ENCODE measurements around the gene FUBP3.

Gene FUBP3

DNA sequence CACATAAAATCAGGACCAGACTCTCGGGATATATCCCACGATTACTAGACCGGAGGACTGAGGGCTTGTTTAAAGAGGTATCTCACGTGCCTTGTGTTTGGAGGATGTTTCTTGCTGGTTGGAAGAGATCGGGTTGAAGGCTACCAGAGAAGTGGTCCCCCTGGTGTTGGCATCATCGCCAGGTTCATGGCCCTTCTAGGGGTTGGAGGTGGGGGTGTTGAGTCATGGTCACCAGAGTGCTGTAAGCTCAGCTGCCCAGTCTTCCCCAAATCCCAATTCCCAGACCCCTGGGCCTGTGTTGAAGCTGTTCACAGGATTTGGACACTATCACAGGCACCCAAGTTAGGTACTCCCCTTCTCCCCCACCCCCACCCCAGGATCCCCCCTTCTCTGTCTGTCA, 55.9 kb downstream of the FUBP3 start:
- TF ChIP-seq, protein P1, sequence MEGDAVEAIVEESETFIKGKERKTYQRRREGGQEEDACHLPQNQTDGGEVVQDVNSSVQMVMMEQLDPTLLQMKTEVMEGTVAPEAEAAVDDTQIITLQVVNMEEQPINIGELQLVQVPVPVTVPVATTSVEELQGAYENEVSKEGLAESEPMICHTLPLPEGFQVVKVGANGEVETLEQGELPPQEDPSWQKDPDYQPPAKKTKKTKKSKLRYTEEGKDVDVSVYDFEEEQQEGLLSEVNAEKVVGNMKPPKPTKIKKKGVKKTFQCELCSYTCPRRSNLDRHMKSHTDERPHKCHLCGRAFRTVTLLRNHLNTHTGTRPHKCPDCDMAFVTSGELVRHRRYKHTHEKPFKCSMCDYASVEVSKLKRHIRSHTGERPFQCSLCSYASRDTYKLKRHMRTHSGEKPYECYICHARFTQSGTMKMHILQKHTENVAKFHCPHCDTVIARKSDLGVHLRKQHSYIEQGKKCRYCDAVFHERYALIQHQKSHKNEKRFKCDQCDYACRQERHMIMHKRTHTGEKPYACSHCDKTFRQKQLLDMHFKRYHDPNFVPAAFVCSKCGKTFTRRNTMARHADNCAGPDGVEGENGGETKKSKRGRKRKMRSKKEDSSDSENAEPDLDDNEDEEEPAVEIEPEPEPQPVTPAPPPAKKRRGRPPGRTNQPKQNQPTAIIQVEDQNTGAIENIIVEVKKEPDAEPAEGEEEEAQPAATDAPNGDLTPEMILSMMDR (IDR thresholded peaks at IDR 0.05; ENCODE audit: control extremely low read depth, extremely low read depth, low read depth, missing control alignments): no peak
- ChIA-PET POLR2A (no interaction called here), CTCF (no interaction called here)
- no peak for DNase-seq (ENCODE audit: extremely low spot score)

DNA sequence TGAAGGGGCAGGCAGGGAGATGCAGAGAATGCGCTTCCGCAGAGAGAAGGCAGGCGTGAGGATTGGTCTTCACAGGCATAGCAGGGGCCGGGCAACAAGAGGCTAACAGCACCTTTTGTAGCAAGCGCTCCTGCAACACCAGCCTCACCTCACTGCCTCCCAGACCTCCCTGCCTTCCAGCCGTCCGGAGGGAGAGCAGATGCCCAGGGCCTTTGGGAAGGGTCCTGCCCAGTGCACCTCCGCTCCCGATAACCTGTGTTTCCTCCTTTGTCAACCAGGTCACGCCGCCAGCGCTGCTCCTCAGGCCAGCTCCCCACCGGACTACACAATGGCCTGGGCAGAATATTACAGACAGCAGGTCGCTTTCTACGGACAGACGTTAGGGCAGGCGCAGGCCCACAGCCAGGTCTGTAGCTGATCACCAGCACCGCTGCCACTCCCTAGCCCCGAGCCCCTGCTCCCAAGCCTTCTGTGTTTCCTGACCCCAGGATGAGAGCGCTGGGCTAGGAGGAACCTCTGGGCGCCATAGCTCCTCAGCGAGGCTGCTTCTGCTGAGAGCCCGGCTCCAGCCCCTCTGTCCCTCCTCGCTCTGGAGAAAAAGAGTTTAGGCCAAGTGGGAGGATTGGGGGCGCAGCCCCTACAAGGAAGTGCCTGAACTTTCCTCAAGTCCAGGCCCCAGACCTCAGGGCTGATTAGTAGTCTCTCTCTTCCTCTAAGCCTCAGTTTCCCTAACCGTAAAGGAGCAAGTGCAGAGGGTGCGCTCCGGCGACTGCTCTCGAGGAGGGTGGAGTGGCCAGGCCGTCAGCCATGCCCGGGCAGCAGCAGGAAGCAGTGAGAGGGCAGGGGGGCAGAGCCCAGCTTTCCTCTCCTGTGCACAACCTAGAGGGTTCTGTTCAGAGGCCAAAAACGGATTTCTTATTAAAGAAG, 56.6 kb downstream of the FUBP3 start:
- POLR2A ChIA-PET: no interaction called here
- TF ChIP-seq, protein P1 (IDR thresholded peaks at IDR 0.05; ENCODE audit: control extremely low read depth, extremely low read depth, low read depth, missing control alignments): no peak
- no peak for DNase-seq (ENCODE audit: extremely low spot score)
- CTCF ChIA-PET: no interaction called here

DNA sequence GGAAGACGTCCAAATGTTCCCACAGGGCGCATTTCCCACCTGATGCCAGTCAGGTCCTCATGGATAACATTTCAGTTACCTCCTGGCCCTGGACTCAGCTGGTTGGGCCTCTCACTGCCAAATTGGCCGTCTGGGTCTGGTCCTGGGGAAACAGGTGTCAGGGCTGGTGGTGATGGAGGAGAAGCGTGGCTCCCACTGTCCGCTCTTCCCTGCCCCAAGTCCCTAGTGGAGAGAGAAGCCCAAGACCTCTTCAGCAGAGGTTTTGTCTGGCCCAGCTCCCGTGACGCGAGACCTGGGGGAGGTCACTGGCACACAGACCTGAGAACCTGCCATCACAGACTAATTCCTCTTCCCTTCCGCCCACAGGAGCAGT, 57.3 kb downstream of the FUBP3 start:
- ChIA-PET POLR2A (no interaction called here), CTCF (no interaction called here)
- no peak for DNase-seq (ENCODE audit: extremely low spot score)
- TF ChIP-seq, protein P1 (IDR thresholded peaks at IDR 0.05; ENCODE audit: control extremely low read depth, extremely low read depth, low read depth, missing control alignments): no peak

DNA sequence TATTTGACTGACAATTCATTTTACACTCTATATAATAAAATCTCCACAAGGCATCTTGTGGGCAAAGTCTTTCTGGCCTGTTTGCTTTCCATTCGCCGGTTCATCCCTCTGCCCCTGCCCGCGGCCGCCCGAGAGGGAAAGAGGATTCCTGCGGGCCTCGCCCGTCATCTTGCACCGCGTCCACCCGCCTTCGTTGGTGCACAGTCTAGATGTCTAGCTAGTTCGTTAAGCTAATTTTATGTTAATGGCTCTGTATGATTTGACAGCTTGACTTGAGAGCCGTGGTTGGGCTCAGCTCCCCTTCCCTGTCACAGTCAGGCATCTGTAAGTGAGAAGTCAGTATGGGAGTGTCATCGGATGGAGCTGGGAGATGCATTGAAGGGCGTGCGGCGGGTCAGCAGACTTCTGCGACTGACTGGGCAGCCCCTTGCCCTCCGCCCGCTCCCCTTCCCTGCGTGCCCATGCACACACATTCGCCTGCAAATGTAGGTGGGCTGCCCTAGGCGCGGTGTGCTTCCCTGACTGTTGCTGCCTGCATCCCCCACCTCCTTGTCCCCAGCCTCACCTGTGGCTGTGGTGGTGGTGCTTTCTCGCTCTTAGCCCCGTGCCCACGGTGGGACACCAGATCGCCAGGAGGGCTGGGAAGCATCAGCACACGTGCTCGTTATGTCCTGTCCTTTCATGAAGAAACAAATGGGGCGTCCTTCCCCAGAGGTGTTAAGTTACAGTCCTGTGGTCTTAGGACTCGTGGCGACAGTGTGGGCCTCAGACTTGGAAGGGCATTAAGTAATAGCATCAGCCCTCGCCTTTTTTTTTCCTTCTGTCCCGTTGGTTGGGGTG, 59.1 kb downstream of the FUBP3 start:
- TF ChIP-seq, protein P1 (IDR thresholded peaks at IDR 0.05; ENCODE audit: control extremely low read depth, extremely low read depth, low read depth, missing control alignments): no peak
- DNase-seq (ENCODE audit: extremely low spot score): no peak
- CTCF ChIA-PET: no interaction called here
- POLR2A ChIA-PET: no interaction called here

DNA sequence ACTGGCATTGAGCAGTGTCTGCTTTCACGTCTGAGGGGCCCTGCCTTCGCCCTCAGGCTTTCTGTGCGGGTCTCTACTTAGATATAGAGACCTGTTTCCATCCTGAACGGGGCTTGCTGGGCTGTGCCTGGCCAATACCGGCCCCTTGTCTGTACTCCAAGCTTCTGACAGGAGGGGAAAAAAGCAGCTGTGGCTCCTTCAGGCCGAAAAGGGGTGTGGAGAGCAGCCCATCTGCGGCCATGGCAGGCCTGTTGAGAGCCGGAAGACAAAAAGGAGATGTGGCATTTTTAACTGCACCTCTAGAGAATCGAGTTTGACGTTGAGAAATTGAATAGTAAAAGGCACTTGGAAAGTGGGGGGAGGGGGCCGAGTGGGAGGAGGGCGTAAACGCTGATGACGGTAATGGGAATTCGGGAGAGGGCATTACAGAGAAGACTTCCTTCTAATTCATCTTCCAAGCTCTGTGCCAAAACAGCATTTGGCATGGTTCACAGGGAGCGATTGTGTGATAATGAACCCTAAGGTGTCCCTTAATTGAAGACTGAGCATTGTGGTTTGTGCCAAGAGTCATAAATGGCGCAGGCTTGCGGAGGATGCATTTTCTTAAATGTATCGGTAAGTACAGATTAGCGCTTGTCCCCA, 59.9 kb downstream of the FUBP3 start:
- TF ChIP-seq, protein P1 (IDR thresholded peaks at IDR 0.05; ENCODE audit: control extremely low read depth, extremely low read depth, low read depth, missing control alignments): no peak
- POLR2A ChIA-PET: no interaction called here
- no peak for DNase-seq (ENCODE audit: extremely low spot score)
- CTCF ChIA-PET: interaction anchor here (1.3 kb wide), 1 partner anchor 17 kb away, joined by 3 read pairs; no protein-coding TSS in a partner anchor

DNA sequence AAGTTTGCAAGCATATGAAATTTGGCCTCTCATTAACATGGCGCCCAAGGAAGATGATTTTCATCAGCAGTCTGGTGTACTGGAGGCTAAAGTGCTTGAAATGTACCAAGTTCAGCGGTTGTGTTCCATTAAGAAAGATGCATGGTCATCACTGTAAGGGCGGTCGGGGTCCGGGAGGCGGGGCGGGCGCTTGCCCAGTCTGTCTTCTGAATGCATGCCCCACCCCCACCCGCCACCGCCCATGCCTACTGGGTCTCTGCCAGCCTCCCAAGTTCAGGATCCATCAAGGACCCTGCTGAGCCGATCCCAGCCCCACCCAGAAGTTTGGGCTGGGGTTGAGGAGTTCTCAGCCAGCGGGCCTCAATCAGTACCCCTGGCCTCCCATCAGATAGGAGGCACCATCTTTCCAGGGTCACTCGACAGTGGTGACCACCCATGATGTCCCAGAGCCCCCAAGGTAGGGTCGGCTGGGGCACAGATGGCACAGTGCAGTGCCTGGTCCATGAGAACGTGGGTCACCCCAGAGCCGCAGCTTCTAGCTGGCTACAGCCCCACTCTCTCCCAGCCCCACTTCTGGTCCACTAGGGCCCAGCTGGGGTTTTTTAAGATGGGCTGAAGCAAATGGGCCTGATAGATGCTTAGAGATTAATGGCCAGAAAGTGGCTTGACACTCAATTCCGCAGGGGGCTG, 60.6 kb downstream of the FUBP3 start:
- DNase-seq (ENCODE audit: extremely low spot score): no peak
- POLR2A ChIA-PET: no interaction called here
- CTCF ChIA-PET: interaction anchor here (1.3 kb wide), 1 partner anchor 16 kb away, joined by 3 read pairs; no protein-coding TSS in a partner anchor

More for the DNA sequence above, 60.6 kb downstream of the FUBP3 start:
- TF ChIP-seq, protein P1 (IDR thresholded peaks at IDR 0.05; ENCODE audit: control extremely low read depth, extremely low read depth, low read depth, missing control alignments): no peak
